HepG2 (cell line): ENCODE measurements around the gene FASTKD3.

Source experiments
- RBM39 ChIP-seq: fragments of 200-400 bp; formaldehyde crosslinking; IDR thresholded peaks from one replicate; pipeline ENCODE4 v1.6.1; 2018; ENCODE audit warnings: antibody characterized with exemption, mild to moderate bottlenecking, low read depth, low read length; ENCODE audit not compliant: poor library complexity, severe bottlenecking
- ZNF841 ChIP-seq: sonication (generic); formaldehyde crosslinking; IDR thresholded peaks from 2 replicates; pipeline ENCODE4 v1.8.1; 2023; ENCODE audit warnings: missing genetic modification reagents, borderline replicate concordance
- TF ChIP-seq, protein P1 (sequence below): sonication (generic); formaldehyde crosslinking; IDR thresholded peaks from 2 replicates; pipeline ENCODE4 v1.5.0; 2020; ENCODE audit warnings: missing genetic modification reagents

- TF ChIP-seq, protein P1, sequence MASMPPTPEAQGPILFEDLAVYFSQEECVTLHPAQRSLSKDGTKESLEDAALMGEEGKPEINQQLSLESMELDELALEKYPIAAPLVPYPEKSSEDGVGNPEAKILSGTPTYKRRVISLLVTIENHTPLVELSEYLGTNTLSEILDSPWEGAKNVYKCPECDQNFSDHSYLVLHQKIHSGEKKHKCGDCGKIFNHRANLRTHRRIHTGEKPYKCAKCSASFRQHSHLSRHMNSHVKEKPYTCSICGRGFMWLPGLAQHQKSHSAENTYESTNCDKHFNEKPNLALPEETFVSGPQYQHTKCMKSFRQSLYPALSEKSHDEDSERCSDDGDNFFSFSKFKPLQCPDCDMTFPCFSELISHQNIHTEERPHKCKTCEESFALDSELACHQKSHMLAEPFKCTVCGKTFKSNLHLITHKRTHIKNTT (CRISPR knock-in tag) = no peak
- TF ChIP-seq RBM39 = no peak
- no peak for TF ChIP-seq ZNF841 (CRISPR knock-in tag)
Measured at GRCh38 chr5:7894439-7894838, 25.6 kb upstream of the FASTKD3 start.
